HL-60/S4 (cell line): ENCODE measurements around the gene IFNA1.
"Not testable (repeated sequence)": the region's sequence is repeated elsewhere in the genome, so short reads cannot be mapped to it uniquely, and the experiment has no call there.

ENCODE experiments used
- in situ Hi-C: fragments of 300-500 bp; cut with MboI; formaldehyde crosslinking; loops from 2 replicates; pipeline ENCODE4 v1.14.3; 2022; ENCODE audit warnings: low sequenced_read_pairs

IFNA1 gene

GRCh38 chr9:21440139-21440538, at the start of gene IFNA1:
TSS of gene IFNA1 (plus strand) at chr9:21440439. CDS start at chr9:21440508, 69 bp downstream.
- in situ Hi-C loops, result no loop called here

GRCh38 chr9:21392270-21392669, 48.0 kb upstream of the IFNA1 start:
- in situ Hi-C loops, result no loop called here

GRCh38 chr9:21395778-21396717, 44.2 kb upstream of the IFNA1 start:
- in situ Hi-C loops, result no loop called here

- in situ Hi-C loops, result no loop called here
Measured at GRCh38 chr9:21398955-21399489, 41.2 kb upstream of the IFNA1 start.

GRCh38 chr9:21399956-21400355, 40.3 kb upstream of the IFNA1 start:
- in situ Hi-C loops, result no loop called here

- in situ Hi-C loops, result no loop called here
Measured at GRCh38 chr9:21402386-21403251, 37.6 kb upstream of the IFNA1 start.

- in situ Hi-C loops, result no loop called here
Measured at GRCh38 chr9:21404146-21404545, 36.1 kb upstream of the IFNA1 start.

- in situ Hi-C loops, result no loop called here
Measured at GRCh38 chr9:21408817-21409216, 31.4 kb upstream of the IFNA1 start, which contains the start of gene IFNA8. TSS of gene IFNA8 (plus strand) at chr9:21409117. CDS start at chr9:21409177, 60 bp downstream.

- in situ Hi-C loops, result no loop called here
Measured at GRCh38 chr9:21412107-21412506, 28.1 kb upstream of the IFNA1 start.

GRCh38 chr9:21413151-21413550, 27.1 kb upstream of the IFNA1 start:
- in situ Hi-C loops, result no loop called here

- in situ Hi-C loops, result no loop called here
Measured at GRCh38 chr9:21413624-21414023, 26.6 kb upstream of the IFNA1 start.

GRCh38 chr9:21414220-21414940, 25.9 kb upstream of the IFNA1 start:
- in situ Hi-C loops, result no loop called here

- in situ Hi-C loops, result no loop called here
Measured at GRCh38 chr9:21415493-21416267, 24.6 kb upstream of the IFNA1 start.

- in situ Hi-C loops, result no loop called here
Measured at GRCh38 chr9:21428235-21428634, 12.0 kb upstream of the IFNA1 start.

- in situ Hi-C loops, result no loop called here
Measured at GRCh38 chr9:21429191-21429590, 11.0 kb upstream of the IFNA1 start.

GRCh38 chr9:21432672-21433425, 7.4 kb upstream of the IFNA1 start:
- in situ Hi-C loops, result no loop called here

GRCh38 chr9:21434202-21435014, 5.8 kb upstream of the IFNA1 start:
- in situ Hi-C loops, result no loop called here

GRCh38 chr9:21435015-21435383, 5.2 kb upstream of the IFNA1 start:
- in situ Hi-C loops, result not testable (repeated sequence)
